Erythroblast (primary cell): ENCODE measurements around the gene POLR1C.

Source experiments
- GATA1 ChIP-seq: IDR thresholded peaks from 2 replicates; pipeline ENCODE4 v1.6.1; 2011; ENCODE audit warnings: low read depth, mild to moderate bottlenecking, control low read depth, low read length, moderate library complexity
- POLR2A ChIP-seq: IDR thresholded peaks from 2 replicates; pipeline ENCODE4 v1.6.1; 2011; ENCODE audit warnings: mild to moderate bottlenecking, low read length

GRCh38 chr6:43481591-43482236, 35.2 kb upstream of the POLR1C start:
- TF ChIP-seq POLR2A (no peak), GATA1 (no peak)
